ENCODE measurements around the gene INPP5A.
"Not testable (repeated sequence)": the region's sequence is repeated elsewhere in the genome, so short reads cannot be mapped to it uniquely, and the experiment has no call there.

The INPP5A gene

DNA sequence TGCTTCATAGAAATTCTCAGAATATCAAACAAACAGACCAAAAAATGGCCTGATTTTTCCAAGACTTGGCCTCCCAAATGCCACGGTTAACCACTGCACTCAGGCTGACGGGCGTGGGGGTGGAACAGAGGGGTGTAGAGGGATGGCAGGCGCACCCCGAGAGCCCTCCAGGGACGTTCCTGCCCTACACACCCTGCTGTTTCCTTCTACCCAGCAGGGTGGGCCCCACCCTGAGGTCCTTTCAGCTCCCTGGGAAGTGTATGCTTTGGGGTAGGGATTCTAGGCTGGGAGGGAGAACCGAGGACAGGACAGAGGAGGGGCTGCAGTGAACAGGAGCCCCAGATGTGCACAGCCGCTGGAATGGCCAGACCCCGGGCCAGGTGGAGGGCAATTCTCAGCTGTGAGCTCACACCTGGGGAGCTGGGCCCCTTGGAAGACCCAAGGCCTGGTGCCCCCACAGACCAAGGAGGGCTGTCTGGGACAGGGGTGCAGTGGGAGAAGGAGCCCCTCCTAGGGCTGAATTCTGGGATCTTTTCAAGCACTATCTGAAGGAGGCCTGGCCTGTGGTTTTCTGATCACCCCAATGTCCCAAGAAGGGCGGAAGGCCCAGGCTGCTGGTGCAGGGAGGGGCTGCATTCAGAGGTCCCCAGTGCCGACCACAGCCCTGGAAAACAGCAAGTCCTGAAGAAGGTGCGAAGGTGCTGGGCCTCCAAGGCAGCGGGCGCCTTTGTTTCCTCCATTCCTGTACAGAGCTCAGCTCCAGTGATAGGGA, 32.9 kb upstream of the INPP5A start:
- no peak for DNase-seq

DNA sequence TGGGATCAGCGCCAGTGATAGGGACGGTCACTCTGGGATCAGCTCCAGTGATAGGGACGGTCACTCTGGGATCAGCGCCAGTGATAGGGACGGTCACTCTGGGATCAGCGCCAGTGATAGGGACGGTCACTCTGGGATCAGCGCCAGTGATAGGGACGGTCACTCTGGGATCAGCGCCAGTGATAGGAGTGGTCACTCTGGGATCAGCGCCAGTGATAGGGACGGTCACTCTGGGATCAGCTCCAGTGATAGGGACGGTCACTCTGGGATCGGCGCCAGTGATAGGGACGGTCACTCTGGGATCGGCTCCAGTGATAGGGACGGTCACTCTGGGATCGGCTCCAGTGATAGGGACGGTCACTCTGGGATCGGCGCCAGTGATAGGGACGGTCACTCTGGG, 32.0 kb upstream of the INPP5A start:
- not testable (repeated sequence) for DNase-seq

DNA sequence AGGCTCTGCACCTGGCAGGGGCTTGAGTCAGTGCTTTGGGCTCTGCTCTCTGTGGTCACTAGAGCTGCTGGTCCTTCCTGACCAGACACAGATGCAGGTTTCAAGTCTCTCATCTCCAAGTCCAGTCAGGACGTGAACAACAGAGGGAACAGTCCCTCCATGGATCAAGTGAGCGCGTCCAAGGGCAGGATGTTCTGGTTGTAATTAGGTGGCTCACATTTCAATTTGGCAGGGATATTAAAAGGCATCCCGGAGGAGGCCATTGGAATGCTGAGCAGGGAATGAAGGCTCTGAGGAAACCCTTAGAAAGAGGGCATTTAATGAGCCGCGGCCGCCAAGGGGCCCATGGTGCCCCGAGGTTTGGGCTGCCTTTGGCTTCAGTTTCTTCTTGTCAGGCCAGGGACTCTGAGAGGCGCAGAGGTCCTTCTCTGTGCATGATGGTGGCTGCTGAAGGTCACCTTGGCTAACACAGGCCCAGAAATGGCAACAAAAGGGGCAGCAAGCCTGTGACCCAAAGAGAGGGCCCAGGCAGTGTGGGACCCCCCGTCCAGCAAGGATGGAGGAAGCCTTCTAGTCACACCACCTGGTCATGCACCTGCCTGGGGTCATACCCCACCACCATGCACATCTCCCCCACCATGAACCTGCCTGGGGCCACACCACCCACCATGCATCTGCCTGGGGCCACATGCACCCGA, 30.7 kb upstream of the INPP5A start:
- DNase-seq = no peak

DNA sequence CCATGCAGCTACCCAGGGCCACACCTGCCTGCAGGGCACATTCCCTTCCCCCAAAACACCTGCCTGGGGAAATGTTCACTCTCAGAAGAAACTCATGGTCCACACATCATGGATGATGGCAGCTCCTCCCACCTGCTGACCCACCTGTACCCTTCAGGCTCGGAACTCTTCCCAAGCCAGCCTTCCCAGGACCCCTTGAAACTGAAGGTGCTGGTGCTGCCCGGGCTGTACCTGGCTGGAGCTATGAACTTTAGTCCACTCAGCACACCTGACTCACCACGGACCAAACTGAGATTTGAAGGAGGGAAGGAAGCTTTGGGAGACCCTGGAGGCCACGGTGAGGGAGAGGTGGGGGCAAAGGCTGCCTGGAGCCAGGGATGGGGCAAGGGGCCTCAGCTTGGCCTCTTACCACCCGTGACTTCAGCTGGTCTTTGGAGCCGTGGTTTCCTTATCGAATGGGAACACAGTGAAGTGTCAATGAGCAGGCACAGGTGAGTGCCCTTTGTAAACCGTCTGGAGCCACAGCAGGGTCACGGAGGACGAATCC, 30.1 kb upstream of the INPP5A start:
- peak; percentile 47 for DNase-seq

DNA sequence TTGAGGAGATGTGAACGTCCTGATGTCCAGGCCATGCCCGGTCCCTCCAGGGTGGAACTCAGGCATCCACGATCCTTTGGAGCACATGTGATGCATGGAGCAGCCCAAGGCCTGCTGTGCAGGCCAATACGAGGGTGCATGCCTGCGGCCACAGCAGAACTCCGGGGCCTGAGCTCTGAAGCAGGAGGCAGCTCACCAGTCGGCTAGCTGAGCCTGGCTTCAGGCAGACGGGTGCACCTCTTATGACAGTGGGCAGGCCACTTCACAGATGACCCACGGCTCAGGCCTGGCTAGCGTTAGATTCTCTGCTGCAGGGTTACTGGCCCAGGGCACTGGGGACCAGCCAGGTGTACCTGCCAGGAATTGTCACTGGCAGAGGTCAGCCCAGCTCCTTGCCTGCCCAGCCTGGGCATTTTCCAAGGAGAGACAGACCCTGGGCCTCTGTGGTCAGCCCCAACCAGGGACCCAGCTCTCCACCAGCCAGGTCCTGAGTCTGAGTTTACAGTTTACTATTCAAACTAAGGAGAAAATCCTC, 29.6 kb upstream of the INPP5A start:
- DNase-seq = no peak

DNA sequence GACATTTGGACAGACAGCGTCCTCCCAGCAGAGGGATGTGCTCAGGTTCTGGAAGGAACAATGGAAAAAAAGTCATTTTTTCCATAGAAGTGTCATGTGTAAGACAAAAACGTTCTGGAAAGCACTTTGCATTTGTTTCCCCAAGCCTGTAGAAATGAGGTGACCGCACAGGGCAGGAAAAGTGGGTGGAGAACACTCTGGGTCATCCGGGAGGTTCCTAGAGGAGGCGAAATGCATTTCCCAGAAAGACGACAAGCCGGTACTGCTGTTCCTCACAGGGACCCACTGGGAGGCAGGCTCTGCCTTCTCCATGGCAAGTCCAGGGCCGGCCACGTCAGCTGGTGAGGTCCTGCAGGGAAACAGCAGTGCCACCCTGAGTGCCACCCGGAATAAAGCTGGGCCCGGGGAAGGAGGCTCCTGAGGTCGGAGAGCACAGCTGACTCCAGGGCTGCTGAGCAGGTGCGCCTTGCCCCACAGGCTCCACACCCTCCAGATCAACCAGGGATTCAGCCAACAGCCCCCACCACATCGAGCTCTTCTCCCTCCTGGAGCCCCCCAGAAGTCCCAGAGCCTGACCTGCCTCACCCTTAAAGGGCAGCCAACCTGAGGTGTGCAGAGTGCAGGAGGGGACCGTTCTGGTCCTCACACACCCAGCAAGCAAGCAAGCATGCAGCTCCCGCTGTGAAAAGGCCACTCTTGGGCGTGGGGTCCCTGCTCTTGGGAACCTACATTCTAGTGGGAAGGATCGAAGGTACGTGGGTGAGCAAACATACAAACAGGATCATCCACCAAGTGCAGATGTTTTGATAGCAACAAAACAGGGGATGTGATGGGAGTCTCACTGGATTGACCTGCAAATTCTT, 28.8 kb upstream of the INPP5A start:
- DNase-seq = no peak

DNA sequence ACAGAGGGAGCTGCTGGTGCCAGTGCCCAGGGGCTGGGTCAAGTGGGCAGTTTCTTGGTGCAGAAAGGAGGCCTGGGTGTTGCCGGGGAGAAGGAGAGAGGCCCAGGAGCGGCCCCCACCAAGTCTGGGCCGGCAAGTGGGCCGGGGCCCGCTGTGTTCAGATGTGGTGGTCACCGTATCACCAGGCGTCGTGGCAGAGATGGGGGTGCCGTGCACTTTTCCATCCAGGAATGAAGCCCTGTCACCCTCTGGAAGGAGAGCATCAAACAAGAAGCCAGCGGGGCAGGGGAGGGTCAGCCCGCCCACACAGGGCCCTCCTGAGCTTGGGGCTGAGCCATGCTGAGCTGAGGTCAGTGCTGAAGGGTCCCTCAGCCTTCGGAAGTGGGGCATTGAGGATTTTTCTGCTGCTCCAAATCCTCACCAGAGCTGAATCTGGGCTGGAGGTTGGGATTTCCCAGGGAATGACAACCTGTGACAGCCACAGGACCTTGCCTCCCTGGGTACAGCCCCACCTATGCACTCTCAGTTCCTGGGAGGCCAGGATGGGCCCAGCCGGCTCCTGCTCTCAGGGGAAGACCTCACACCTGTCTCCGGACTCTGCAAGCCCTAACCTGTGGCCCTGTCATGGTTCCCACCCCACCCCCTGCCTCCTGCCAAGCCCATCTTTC, 27.9 kb upstream of the INPP5A start:
- no peak for DNase-seq

DNA sequence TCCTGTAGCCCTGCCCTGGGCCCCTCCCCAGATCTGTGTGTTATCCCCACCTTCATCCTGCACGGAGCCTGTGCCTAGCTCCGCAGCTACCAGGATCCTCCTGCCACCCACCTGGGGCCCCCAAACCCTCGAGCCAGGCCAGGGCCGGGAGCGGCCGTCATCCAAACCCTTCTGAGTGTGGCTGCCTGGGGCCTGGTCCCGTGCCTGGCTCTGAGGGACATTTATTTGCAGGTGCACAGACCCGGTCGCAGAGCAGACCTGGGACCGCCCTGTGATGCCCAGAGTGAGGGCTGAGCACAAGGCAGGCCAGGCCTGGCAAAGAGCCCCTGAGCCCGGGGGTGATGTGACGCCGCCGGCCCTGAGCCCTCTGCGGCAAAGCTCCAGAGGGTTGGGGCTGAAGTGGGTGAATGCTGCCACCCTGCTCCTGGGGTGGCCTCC, 27.4 kb upstream of the INPP5A start:
- DNase-seq = no peak

DNA sequence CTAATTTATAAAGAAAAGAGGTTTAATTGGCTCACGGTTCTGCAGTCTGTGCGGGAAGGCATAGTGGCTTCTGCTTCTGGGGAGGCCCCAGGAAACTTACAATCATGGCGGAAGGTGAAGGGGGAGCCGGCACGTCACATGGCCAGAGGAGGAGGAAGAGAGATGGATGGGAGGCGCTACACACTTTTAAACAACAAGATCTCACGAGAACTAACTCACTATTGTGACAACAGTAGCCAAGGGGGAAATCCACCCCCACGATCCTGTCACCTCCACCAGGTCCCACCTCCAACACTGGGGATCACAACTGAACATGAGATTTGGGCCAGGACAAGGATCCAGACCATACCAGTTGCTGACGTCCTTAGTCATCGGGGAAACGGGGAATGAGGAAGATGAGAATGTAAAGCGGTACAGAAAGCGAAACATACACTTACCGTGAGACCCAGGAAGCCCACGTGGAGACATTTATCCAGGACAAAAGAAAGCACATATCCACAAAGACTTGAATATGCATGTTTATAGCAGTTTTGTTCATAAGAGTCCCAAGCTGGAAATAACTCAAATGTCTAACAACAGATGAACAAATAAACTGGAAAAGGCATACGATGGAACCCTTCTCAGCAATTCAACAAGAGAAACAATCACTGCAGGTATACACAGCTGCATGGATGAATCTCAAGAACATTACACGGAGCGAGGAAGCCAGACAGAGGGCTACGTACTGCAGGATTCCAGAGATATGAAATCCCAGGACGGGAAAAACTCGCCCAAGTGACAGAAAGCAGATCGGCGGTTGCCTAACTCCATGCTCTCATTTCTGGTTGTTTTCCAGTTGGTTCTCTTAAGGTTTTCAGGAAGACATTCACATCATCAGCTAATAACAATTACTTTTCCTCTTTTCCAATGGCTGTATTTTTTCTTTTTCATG, 26.2 kb upstream of the INPP5A start:
- no peak for DNase-seq

DNA sequence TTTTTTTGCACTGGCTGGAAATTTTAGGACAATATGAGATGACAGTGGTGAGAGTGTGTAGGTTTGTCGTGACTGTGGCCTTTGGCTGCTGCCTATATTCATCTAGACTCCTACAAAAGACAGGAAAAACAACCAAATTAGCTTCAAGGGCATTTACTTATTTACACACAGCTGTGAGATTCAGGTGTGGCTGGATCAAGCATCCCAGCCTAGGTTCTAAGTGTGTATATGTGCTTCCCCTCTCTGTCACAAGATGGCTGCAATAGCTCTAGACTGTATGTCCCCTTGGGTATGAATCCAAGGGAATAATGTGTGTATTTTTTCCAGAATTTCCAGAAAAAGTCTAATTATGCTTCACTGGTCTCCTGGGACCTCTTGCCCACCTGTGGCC, 25.5 kb upstream of the INPP5A start:
- DNase-seq = no peak

DNA sequence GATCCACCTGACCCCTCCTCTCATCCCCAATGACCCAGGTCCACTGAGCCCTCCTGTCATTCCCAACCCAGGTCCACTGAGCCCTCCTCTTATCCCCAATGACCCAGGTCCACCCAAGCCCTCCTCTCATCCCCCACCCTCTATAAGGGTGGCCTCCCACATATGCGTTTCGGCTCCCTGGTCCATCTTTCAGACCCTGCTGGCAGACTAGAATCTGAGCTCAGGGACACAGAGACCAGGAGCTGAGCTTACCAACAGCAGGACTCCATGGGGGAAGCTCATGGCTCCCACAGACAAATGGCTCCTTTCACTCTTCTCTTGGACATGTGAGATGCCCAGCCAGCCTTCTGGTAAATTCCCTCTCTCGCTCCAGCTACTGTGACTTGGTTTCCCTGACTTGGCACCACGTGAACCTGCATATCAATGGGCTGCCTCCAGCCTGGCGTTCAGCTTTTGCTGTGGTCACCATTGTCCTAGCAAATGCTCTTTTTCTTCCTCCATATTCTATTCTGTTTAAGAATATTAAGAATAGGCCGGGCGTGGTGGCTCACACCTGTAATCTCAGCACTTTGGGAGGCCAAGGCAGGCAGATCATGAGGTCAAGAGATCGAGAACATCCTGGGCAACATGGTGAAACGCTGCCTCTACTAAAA, 24.8 kb upstream of the INPP5A start:
- DNase-seq = no peak

DNA sequence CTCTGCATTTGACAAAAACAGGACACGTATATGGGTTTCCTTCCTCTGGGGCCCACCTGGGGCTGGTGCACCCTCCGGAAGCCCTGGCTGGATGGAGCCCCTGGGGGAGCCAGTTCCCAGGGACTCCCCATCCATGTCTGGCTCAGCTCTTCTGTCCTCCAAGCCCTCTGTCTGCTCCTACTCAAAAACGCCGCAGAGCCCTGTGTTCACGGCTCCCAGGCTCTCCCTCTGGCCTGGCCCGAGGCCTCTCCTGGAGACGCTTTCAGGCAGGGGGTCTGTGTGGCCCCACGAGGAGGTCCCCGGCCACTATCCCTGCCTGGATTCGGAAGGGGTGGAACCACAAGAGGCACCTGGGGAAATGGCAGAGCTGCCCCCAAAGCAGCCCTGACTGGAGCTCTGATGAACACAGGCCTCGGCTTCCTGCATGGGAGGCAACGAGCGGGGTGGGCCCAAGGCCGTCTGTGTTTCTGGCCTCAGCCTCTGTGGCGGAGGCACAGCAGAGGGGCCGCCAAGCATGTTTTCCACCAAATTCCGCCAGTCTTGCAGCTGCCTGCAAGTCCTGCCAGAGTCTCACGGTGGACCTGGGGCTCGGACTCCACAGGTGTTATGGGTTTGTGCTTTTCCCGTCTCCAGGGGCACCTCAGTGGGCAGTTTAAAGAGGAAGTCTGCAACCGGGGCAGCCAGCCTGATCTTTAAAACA, 22.6 kb upstream of the INPP5A start:
- peak; percentile 48 for DNase-seq

DNA sequence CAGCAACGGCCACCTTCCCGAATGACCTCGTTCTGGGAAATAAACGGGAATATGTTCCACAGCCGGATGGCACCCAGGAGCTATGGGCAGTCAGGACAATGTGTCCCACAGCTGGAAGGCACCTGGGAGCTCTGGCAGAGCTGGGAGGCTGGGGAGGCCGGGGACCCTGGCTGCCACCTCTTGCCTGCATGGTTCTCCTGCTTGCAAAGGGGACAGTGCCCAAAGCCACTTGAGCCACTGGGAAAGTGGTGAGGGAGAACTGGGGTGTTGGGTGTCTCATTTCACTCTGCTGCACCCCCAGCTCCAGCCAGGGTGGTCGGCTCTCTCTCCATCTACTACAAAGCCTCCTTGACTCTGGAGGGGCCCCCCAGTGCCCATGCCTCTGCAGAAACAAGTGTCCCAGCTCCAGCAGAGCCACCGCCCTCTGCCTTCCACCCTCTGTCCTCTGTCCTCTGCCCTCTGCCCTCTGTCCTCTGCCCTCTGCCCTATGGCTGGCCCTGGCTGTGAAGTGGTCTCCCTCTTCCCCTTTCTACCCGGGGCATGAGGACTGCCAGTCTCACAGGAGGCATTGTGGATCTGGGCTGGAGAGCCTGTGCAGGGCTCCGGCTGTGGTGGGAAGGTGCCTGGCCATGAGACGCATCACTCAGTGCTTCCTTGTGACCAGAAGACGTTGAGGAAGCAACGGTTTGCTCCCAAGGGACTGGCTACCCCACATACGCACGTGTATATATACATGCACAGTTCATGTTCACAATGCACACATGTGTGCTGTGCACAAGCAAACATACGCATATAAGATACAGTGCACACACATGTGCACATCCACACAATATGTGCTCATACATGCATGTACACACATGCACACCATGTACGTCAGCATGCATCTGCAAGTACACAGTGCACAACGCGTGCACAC, 21.5 kb upstream of the INPP5A start:
- DNase-seq = peak; percentile 40

DNA sequence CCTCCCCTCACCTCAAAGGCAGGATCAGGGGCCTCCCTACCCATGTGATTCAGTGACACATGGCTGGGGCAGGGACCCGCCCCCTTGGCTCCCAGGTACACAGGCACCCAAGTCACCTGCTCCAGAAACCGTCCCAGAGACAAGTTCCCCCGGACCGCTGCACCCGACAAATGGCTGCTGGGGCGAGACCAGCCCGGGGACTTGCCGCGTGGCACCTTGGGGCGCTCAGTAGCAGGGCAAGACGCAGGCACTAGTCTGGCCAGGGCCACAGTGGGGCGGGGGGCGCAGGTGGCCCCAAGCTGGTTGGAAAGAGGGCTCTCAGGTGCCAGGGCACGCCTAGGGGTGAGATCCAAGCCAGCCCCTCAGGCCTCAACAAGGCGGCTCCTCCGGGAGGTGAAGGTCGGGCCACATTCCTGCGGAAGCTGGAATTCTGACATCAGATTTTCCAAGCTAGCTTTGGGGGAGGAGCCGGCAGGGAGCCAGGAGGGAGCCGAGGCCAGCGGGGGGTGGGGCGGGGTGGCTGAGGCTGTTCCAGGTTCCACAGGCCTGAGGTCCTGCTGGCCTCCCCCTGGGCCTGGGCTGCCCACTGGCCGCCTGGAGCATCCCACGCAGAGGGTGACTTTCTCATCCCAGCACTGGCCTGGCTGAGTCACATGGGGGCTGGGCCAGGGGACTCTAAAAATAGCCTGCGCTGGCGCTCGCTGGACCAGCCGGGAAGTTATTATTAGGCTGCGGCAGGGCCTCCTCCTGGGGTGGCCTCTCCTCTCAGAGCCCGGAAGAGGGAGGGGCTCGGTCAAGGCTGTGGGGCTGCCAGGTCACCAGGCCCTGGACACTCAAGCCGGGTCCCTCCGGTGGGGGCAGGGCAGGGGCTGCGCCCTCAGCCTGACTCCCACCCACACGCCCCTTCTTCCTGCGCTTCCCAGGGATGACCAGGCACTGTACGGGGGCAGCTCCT, 20.5 kb upstream of the INPP5A start:
- peak; percentile 44 for DNase-seq

DNA sequence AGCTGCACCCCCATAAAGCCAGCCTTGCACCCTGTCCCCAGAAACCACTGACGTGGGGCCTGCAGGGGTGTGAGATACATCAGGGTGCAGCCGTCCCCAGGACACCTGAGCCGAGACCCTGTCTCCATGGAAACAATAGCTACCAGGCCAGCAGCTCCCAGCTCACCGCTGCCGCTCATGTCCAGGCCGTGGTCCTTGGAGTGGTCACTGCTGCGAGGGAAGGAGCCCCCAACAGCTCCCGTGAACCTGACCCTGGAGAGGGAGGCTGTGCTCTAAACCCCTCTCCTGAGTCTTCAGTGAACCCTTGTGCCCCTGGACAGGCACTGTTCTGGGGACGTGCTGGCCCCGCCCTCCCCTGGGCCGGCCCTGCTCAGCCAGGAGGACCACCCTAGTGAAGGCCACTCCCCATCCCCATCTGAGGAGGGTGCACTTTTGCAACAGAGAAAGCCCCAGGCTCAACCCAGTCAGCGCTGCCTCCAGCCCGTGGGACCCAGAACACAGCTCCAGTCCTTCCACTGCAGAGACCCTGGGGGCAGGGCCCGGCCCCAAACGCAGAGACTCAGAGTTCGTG, 19.6 kb upstream of the INPP5A start:
- no peak for DNase-seq

DNA sequence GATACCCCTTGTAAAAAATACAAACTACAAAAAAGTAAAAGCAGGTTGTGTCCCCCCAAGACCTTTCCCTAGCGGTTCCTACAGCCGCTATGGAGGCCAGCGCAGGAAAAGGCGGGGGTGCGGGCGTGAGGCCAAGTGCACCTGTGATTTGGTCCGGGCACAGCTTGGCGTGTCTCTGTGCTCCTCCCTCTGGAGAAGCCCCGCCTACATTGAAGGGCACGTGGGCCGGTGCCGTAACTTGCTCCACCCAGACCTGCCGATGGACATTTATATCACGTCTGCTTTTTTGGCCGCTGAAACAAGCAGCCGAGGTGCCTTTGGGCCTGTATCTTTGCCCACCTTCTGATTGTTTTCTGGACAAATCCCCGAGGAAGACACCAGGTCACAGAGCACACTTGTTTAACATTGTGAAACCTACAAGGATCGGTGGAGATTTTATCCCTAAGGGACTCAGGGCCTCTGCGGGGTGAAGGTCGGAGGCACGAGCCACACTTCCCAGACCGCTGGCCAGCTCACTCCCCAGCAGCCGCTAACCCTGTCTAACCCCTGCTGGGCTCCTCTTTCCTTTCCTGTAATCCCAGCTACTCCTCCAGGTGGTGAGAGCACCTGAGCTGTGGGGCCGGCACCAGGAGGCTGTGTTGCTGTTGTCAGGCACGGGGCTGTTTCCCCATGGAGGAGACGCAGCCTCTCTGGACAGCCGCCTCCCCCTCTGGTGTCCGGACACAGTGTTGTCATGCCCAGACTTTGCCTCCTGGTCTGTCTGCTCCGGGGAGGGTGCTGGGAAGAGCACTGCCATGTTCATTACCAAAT, 18.8 kb upstream of the INPP5A start:
- DNase-seq = peak; percentile 45
